C4-2B (cell line): ENCODE results near the gene RNF187.

Source experiments
- H3K27ac ChIP-seq: fragments of 450-650 bp; 2 replicates; pipeline ENCODE4 v1.5.1; 2017
- ZFX ChIP-seq: fragments of 450-650 bp; IDR thresholded peaks from 2 replicates; pipeline ENCODE4 v1.6.1; 2017
- TF ChIP-seq, protein P1 (sequence below): fragments of 450-650 bp; conservative IDR thresholded peaks from 2 replicates; pipeline ENCODE4 v1.5.1; 2017; ENCODE audit warnings: mild to moderate bottlenecking

The RNF187 gene

DNA sequence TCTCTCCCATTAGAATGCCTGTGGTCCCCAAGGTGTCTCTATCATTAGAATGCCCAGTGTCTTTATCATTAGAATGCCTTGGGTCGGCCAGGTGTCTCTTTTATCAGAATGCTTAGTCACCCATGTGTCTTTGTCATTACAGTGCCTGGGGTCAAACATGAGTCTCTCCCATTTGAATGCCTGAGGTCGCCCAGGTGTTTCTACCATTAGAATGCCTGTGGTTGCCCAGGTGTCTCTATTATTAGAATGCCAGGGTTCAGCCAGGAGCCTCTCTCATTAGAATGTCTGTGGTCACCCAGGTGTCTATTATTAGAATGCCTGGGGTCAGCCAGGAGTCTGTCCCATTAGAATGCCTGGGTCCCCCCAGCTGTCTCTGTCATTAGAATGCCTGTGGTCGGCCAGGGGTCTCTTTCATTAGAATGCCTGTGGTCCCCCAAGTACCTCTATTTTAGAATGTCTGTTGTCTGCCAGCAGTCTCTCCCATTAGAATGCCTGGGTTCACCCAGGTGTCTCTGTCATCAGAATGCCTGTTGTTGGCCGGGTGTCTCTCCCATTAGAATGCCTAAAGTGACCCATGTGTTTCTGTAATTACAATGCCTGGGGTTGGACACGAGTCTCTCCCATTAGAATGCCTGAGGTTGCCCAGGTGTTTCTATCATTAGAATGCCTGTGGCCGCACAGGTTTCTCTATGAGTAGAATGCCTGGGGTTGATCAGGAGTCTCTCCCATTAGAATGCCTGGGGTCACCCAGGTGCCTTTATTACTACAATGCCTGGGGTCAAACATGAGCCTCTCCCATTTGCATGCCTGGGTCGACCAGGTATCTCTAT, 57.1 kb downstream of the RNF187 start:
- H3K27ac ChIP-seq, result no peak overlapping the region
- no peak for TF ChIP-seq ZFX
- TF ChIP-seq, protein P1, sequence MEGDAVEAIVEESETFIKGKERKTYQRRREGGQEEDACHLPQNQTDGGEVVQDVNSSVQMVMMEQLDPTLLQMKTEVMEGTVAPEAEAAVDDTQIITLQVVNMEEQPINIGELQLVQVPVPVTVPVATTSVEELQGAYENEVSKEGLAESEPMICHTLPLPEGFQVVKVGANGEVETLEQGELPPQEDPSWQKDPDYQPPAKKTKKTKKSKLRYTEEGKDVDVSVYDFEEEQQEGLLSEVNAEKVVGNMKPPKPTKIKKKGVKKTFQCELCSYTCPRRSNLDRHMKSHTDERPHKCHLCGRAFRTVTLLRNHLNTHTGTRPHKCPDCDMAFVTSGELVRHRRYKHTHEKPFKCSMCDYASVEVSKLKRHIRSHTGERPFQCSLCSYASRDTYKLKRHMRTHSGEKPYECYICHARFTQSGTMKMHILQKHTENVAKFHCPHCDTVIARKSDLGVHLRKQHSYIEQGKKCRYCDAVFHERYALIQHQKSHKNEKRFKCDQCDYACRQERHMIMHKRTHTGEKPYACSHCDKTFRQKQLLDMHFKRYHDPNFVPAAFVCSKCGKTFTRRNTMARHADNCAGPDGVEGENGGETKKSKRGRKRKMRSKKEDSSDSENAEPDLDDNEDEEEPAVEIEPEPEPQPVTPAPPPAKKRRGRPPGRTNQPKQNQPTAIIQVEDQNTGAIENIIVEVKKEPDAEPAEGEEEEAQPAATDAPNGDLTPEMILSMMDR, result no peak

GRCh38 chr1:228544921-228545591, 57.9 kb downstream of the RNF187 start:
- no peak for TF ChIP-seq ZFX
- TF ChIP-seq, protein P1, result no peak
- no peak overlapping the region for H3K27ac ChIP-seq
